HepG2 (cell line): ENCODE results near the gene TSC22D1. TPM values are rescaled to one million over a fixed set of nuclear protein-coding genes. Genes with fewer than 3 reads are reported as not detected.

ENCODE experiments used
- ATAC-seq: fragments of 200-7000 bp; cut with Tn5 transposase; 3 replicates; pipeline ENCODE4 v1.9.1; 2020; ENCODE audit warnings: mild to moderate bottlenecking, moderate library complexity
- BruUV-seq: library from RNA; stranded (reverse); fragments of 400-500 nt; replicated peaks from 2 replicates; lab custom pipeline; 2021; lab: Mats Ljungman, UMichigan
- CTCF ChIA-PET: fragments of 300-600 bp; formaldehyde crosslinking; extraction: SDS; loops from one replicate; lab custom pipeline; 2021; ENCODE audit warnings: low total read pairs, inconsistent platforms, low intra/inter-chr PET ratio; lab: Yijun Ruan, JAX
- POLR2A ChIA-PET: fragments of 350-600 bp; sonication (Branson Sonifier 250); formaldehyde crosslinking; loops from one replicate; lab custom pipeline; 2020; ENCODE audit warnings: antibody characterized with exemption, inconsistent platforms; lab: Yijun Ruan, JAX
- DNase-seq: peaks from one replicate; pipeline ENCODE4 v3.0.0-alpha.2; 2015; ENCODE audit warnings: low spot score
- FAIRE-seq: peaks from 3 replicates; lab custom pipeline; 2011; peaks lifted over from hg19 to GRCh38; lab: Jason Lieb, UNC
- H2AFZ ChIP-seq: one replicate; pipeline ENCODE4 v1.6.1; 2011; ENCODE audit warnings: low read length, inconsistent platforms
- H3K27ac ChIP-seq: fragments of 300-600 bp; 3 replicates; pipeline ENCODE4 v1.8.0; 2011; ENCODE audit warnings: mixed run types, mild to moderate bottlenecking, mixed read lengths, low read length, inconsistent platforms; ENCODE audit not compliant: insufficient read depth; ENCODE audit errors: extremely low read length
- H3K27me3 ChIP-seq, 2 experiments: fragments of 200-600 bp in 1 of 2; 2 replicates in 1 of 2; 3 replicates in 1 of 2; pipeline versions ENCODE4 v1.6.0 to v1.8.0; 2011; ENCODE audit warnings: low read length in 2 of 2, mild to moderate bottlenecking in 2 of 2, moderate library complexity in 2 of 2, inconsistent platforms in 1 of 2; ENCODE audit not compliant: insufficient read depth in 2 of 2, control insufficient read depth in 1 of 2
- H3K36me3 ChIP-seq, 2 experiments: fragments of 200-600 bp in 1 of 2; replicated peaks in 1 of 2; 2 replicates in 1 of 2; 3 replicates in 1 of 2; pipeline versions ENCODE4 v1.5.1 to v1.8.0; 2011; ENCODE audit warnings: low read length in 2 of 2, inconsistent platforms in 1 of 2; ENCODE audit not compliant: insufficient read depth in 2 of 2, control insufficient read depth in 1 of 2
- H3K4me1 ChIP-seq: 2 replicates; pipeline ENCODE4 v1.5.1; 2012; ENCODE audit warnings: low read length, inconsistent platforms; ENCODE audit not compliant: insufficient read depth
- H3K4me2 ChIP-seq: 2 replicates; pipeline ENCODE4 v1.6.0; 2011; ENCODE audit warnings: low read depth, low read length, inconsistent platforms
- H3K4me3 ChIP-seq, 3 experiments: fragments of 200-600 bp in 1 of 3; sonication (generic), shearing (Covaris generic) in 1 of 3; replicated peaks in 1 of 3; 2 replicates each; pipeline ENCODE4 v1.5.1; 2011 to 2016; ENCODE audit warnings: low read length in 3 of 3, inconsistent platforms in 2 of 3, low read depth in 2 of 3, mild to moderate bottlenecking in 2 of 3, control low read depth in 1 of 3, mixed read lengths in 1 of 3; ENCODE audit not compliant: insufficient read depth in 1 of 3
- H3K79me2 ChIP-seq: one replicate; pipeline ENCODE4 v1.6.1; 2011; ENCODE audit warnings: low read length, inconsistent platforms; ENCODE audit not compliant: insufficient read depth
- H3K9ac ChIP-seq: 2 replicates; pipeline ENCODE4 v1.6.0; 2011; ENCODE audit warnings: mild to moderate bottlenecking, low read depth, low read length, inconsistent platforms; ENCODE audit not compliant: insufficient read depth
- H3K9me3 ChIP-seq: 2 replicates; pipeline ENCODE4 v1.5.1; 2012; ENCODE audit warnings: mild to moderate bottlenecking, low read length
- H4K20me1 ChIP-seq: 2 replicates; pipeline ENCODE4 v1.6.0; 2011; ENCODE audit warnings: inconsistent platforms, mild to moderate bottlenecking, low read length, moderate library complexity; ENCODE audit not compliant: insufficient read depth
- CTCF ChIP-seq: sonication (generic); formaldehyde crosslinking; IDR thresholded peaks from 2 replicates; pipeline ENCODE4 v1.5.0; 2020; ENCODE audit warnings: mild to moderate bottlenecking, missing genetic modification reagents, moderate library complexity
- FIP1L1 ChIP-seq: fragments of 200-400 bp; formaldehyde crosslinking; IDR thresholded peaks from 2 replicates; pipeline ENCODE4 v1.6.1; 2018; ENCODE audit warnings: low read depth, mild to moderate bottlenecking, low read length, moderate library complexity, borderline replicate concordance; ENCODE audit not compliant: insufficient read depth
- HNF1A ChIP-seq, 2 experiments: sonication (generic) in 1 of 2; formaldehyde crosslinking in 1 of 2; IDR thresholded peaks; 2 replicates each; pipeline versions ENCODE4 v1.4.0 to v1.6.1; 2016 to 2020; ENCODE audit warnings: borderline replicate concordance in 1 of 2, low read depth in 1 of 2, mild to moderate bottlenecking in 1 of 2, missing genetic modification reagents in 1 of 2
- POLR2G ChIP-seq: fragments of 200-400 bp; formaldehyde crosslinking; IDR thresholded peaks from 2 replicates; pipeline ENCODE4 v1.6.1; 2018; ENCODE audit warnings: mild to moderate bottlenecking, low read depth, low read length, moderate library complexity
- REST ChIP-seq, 2 experiments: IDR thresholded peaks; 2 replicates each; pipeline ENCODE4 v1.6.1; 2011 to 2012; ENCODE audit warnings: low read length in 2 of 2, borderline replicate concordance in 1 of 2, low read depth in 1 of 2, mild to moderate bottlenecking in 1 of 2, moderate library complexity in 1 of 2
- RXRA ChIP-seq: sonication (generic); formaldehyde crosslinking; IDR thresholded peaks from 2 replicates; pipeline ENCODE4 v1.5.1; 2020; ENCODE audit warnings: missing genetic modification reagents
- TRAFD1 ChIP-seq: sonication (generic); formaldehyde crosslinking; IDR thresholded peaks from 2 replicates; pipeline ENCODE4 v1.5.1; 2020; ENCODE audit warnings: missing genetic modification reagents, mild to moderate bottlenecking, borderline replicate concordance
- ZFP37 ChIP-seq: sonication (generic); formaldehyde crosslinking; IDR thresholded peaks from 2 replicates; pipeline ENCODE4 v1.4.0; 2020; ENCODE audit warnings: missing genetic modification reagents, borderline replicate concordance
- ZFX ChIP-seq: sonication (generic); formaldehyde crosslinking; IDR thresholded peaks from 2 replicates; pipeline ENCODE4 v1.4.0; 2020; ENCODE audit warnings: mild to moderate bottlenecking, low read depth, missing genetic modification reagents, moderate library complexity
- WGBS: methylation state at CpG from one replicate; pipeline ENCODE4 v1.1.6; 2017; ENCODE audit warnings: low lambda C conversion rate; 5-methylcytosine and 5-hydroxymethylcytosine counted together
- in situ Hi-C: cut with HindIII; loops from 2 replicates; pipeline ENCODE4 v1.10.0; 2017; ENCODE audit warnings: low pct_unique_long_range_greater_than_20kb; ENCODE audit not compliant: extremely low pct_ligation_motif_present
- intact Hi-C: fragments of 100-400 bp; cut with micrococcal nuclease; formaldehyde crosslinking; loops from one replicate; pipeline ENCODE4 v1.10.0; 2022; ENCODE audit not compliant: unreplicated experiment
- polyA plus RNA-seq, 8 experiments: library from polyadenylated mRNA; depleted of rRNA in 3 of 8; stranded (reverse) in 7 of 8; unstranded in 1 of 8; fragments of >200 nt; fragmentation: Illumina TruSeq in 4 of 8; extraction: Trizol in 4 of 8; gene quantifications; 2 replicates each; pipeline versions ENCODE4 v1.2.1 to v1.2.3, GENCODE V29; 2011 to 2016; ENCODE audit warnings: low read depth in 4 of 8, missing spikeins in 1 of 8, mixed read lengths in 1 of 8; ENCODE audit not compliant: insufficient read depth in 1 of 8
- total RNA-seq, 5 experiments: library from RNA; depleted of rRNA; stranded (reverse); fragments of >200 nt; fragmentation: Illumina TruSeq; extraction: Trizol; gene quantifications; 2 replicates each; pipeline ENCODE4 v1.2.3, GENCODE V29; 2016; ENCODE audit warnings: low read depth in 1 of 5

TSC22D1 gene
- total and polyA plus RNA-seq, 2 of the 13 experiments (the other 11 are each of a cell fraction or from before 2014, with no cell fraction given), result 18.4 to 35.7 TPM

- no peak for TF ChIP-seq TRAFD1
These were observed 165.7 kb downstream of the TSC22D1 start (continued) for GRCh38 chr13:44410328-44410859.

- Histone ChIP-seq H3K9ac (no peak overlapping the region), H3K79me2 (no peaks in the 10 kb centered on the region), H2AFZ (no peak overlapping the region), H3K36me3 (no peaks in the 10 kb centered on the region), H3K9me3 (no peaks in the 10 kb centered on the region), H3K27me3 (no peaks in the 10 kb centered on the region; a peak in 2 of 5 replicates), H4K20me1 (no peaks in the 10 kb centered on the region), H3K4me2 (no peak overlapping the region), H3K27ac (no peak overlapping the region), H3K4me3 (no peak overlapping the region), H3K4me1 (peaks cover 41% of the 10 kb centered on the region)
- FAIRE-seq (no peak), ATAC-seq (no peak), DNase-seq (no peak)
- no TSS peak for BruUV-seq
- CTCF ChIA-PET, result no interaction called here
- intact Hi-C loops, result no loop called here
- in situ Hi-C loops, result no loop called here
- POLR2A ChIA-PET, result no interaction called here
- 43% methylated on average over 3 of the region's 4 CpGs for WGBS
- TF ChIP-seq HNF1A (IDR thresholded peaks at IDR 0.05; ENCODE audit: low read depth) (no peak), HNF1A (CRISPR knock-in tag; IDR thresholded peaks at IDR 0.05; ENCODE audit: borderline replicate concordance) (no peak), POLR2G (no peak), ZFP37 (CRISPR knock-in tag) (no peak), CTCF (CRISPR knock-in tag) (no peak), ZFX (CRISPR knock-in tag) (no peak), REST (IDR thresholded peaks at IDR 0.05; ENCODE audit: borderline replicate concordance in 1 of 2, low read depth in 1 of 2, low read length in 2 of 2) (no peak), FIP1L1 (no peak), RXRA (CRISPR knock-in tag) (no peak)
These were observed 166.5 kb downstream of the TSC22D1 start for GRCh38 chr13:44409595-44409994.
